ENCODE data around the gene SMARCD3. TPM values are rescaled to one million over a fixed set of nuclear protein-coding genes. Genes with fewer than 3 reads are reported as not detected.
A peak's percentile ranks its signal among the peaks of the same experiment; 100 is the strongest.

SMARCD3 gene
- total and polyA plus RNA-seq, 2 of the 13 experiments (the other 11 are each of a cell fraction or from before 2014, with no cell fraction given), result 0.20 to 0.62 TPM

DNA sequence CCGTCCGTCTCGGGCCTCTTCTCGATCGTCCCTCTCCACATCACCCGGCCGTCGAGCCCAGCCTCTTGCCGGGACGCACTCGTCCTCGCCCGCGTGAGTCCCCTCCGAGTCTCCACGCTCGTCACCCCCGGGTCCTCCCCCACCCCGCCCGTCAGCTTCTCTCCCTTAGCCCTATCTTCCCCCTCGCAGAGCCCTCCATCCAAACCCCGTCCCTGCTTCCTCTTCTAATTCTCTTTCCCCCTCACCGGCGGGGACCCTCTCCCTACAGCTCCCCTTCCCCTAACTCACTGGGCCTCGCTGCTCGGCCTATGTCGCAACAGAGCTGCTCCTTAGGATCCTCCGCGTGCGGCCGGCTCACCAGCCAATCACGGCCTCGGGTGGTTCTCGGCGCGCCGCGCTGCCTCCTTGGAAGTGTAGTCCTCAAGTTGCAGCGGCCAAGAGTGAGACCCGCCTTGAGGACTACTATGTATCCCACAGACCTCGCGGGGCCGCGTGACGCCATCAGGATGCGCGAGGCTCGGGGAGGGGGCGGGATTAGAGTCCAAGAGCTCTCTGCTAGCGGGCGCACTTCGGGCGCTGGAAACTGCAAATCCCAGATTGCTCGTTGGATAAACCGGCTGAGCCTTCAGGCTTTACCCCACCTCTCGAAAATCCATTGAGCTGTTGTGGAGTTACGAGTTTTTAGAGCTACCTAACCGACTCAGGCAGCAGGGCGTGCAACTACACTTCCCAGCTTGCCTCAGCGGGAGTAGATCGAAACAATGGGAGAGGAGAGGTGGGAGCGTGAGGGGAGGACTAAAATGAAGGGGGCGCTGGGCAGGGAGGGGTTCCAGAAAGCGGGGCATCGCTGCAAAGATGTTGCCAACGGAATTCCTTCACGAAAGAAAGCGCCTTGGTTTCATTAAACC is 21.4 kb downstream of the SMARCD3 start, which contains the start of gene ABCF2 (continued):
- TF ChIP-seq SOX13 (IDR thresholded peaks at IDR 0.05) (0 out of 2 replicates have a peak, but pooled peaks have one; percentile 37), SOX13 (CRISPR knock-in tag; conservative IDR thresholded peaks at IDR 0.05 in 1 of 2, IDR thresholded peaks at IDR 0.05 in 1 of 2) (no peak; a peak in 1 of 4 replicates), HOXA3 (CRISPR knock-in tag; IDR thresholded peaks at IDR 0.05) (peak; percentile 91), MEIS2 (CRISPR knock-in tag; IDR thresholded peaks at IDR 0.05) (0 out of 2 replicates have a peak, but pooled peaks have one; percentile 50), HNF4G (IDR thresholded peaks at IDR 0.05; ENCODE audit: borderline replicate concordance, low read depth, low read length) (peak; percentile 43; the same call in 1 of the 2 replicates), HNF4G (CRISPR knock-in tag; IDR thresholded peaks at IDR 0.05; ENCODE audit: borderline replicate concordance, low read depth) (no peak; the same call in 1 of the 2 replicates), PCBP1 (IDR thresholded peaks at IDR 0.05; ENCODE audit: borderline replicate concordance, low read depth, low read length) (no peak), ZBTB3 (CRISPR knock-in tag; IDR thresholded peaks at IDR 0.05; ENCODE audit: borderline replicate concordance, low read depth) (0 out of 2 replicates have a peak, but pooled peaks have one; percentile 19), GATAD1 (CRISPR knock-in tag; IDR thresholded peaks at IDR 0.05) (peak; percentile 97), KLF16 (CRISPR knock-in tag; IDR thresholded peaks at IDR 0.05) (peak in 1 of 2 experiments; percentile 71; a peak in 1 of 4 replicates), ZNF383 (CRISPR knock-in tag; IDR thresholded peaks at IDR 0.05; ENCODE audit: borderline replicate concordance) (no peak), ZNF33B (CRISPR knock-in tag; IDR thresholded peaks at IDR 0.05) (0 out of 2 replicates have a peak, but pooled peaks have one; percentile 22), NCOA5 (CRISPR knock-in tag; IDR thresholded peaks at IDR 0.05) (no peak), NONO (IDR thresholded peaks at IDR 0.05) (no peak), NONO (CRISPR knock-in tag; conservative IDR thresholded peaks at IDR 0.05) (peak; percentile 67; the same call in 1 of the 2 replicates), ZNF614 (CRISPR knock-in tag; IDR thresholded peaks at IDR 0.05; ENCODE audit: borderline replicate concordance) (no peak), PHF8 (CRISPR knock-in tag; IDR thresholded peaks at IDR 0.05) (peak; percentile 92), ZBTB20 (CRISPR knock-in tag; IDR thresholded peaks at IDR 0.05; ENCODE audit: borderline replicate concordance, low read depth) (no peak; the same call in 1 of the 2 replicates)
- TF ChIP-seq, protein P1, sequence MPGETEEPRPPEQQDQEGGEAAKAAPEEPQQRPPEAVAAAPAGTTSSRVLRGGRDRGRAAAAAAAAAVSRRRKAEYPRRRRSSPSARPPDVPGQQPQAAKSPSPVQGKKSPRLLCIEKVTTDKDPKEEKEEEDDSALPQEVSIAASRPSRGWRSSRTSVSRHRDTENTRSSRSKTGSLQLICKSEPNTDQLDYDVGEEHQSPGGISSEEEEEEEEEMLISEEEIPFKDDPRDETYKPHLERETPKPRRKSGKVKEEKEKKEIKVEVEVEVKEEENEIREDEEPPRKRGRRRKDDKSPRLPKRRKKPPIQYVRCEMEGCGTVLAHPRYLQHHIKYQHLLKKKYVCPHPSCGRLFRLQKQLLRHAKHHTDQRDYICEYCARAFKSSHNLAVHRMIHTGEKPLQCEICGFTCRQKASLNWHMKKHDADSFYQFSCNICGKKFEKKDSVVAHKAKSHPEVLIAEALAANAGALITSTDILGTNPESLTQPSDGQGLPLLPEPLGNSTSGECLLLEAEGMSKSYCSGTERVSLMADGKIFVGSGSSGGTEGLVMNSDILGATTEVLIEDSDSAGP (CRISPR knock-in tag; IDR thresholded peaks at IDR 0.05; ENCODE audit: borderline replicate concordance), result peak; percentile 89
- TF ChIP-seq, protein P2, sequence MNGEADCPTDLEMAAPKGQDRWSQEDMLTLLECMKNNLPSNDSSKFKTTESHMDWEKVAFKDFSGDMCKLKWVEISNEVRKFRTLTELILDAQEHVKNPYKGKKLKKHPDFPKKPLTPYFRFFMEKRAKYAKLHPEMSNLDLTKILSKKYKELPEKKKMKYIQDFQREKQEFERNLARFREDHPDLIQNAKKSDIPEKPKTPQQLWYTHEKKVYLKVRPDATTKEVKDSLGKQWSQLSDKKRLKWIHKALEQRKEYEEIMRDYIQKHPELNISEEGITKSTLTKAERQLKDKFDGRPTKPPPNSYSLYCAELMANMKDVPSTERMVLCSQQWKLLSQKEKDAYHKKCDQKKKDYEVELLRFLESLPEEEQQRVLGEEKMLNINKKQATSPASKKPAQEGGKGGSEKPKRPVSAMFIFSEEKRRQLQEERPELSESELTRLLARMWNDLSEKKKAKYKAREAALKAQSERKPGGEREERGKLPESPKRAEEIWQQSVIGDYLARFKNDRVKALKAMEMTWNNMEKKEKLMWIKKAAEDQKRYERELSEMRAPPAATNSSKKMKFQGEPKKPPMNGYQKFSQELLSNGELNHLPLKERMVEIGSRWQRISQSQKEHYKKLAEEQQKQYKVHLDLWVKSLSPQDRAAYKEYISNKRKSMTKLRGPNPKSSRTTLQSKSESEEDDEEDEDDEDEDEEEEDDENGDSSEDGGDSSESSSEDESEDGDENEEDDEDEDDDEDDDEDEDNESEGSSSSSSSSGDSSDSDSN (CRISPR knock-in tag; IDR thresholded peaks at IDR 0.05), result peak; percentile 63
- TF ChIP-seq, protein P3, sequence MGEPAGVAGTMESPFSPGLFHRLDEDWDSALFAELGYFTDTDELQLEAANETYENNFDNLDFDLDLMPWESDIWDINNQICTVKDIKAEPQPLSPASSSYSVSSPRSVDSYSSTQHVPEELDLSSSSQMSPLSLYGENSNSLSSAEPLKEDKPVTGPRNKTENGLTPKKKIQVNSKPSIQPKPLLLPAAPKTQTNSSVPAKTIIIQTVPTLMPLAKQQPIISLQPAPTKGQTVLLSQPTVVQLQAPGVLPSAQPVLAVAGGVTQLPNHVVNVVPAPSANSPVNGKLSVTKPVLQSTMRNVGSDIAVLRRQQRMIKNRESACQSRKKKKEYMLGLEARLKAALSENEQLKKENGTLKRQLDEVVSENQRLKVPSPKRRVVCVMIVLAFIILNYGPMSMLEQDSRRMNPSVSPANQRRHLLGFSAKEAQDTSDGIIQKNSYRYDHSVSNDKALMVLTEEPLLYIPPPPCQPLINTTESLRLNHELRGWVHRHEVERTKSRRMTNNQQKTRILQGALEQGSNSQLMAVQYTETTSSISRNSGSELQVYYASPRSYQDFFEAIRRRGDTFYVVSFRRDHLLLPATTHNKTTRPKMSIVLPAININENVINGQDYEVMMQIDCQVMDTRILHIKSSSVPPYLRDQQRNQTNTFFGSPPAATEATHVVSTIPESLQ (CRISPR knock-in tag; conservative IDR thresholded peaks at IDR 0.05), result no peak

All from HepG2 (cell line).